GM12874 (cell line): ENCODE results near the gene CNOT2.

Source experiments
- CTCF ChIP-seq: IDR thresholded peaks from 2 replicates; pipeline ENCODE4 v1.5.1; 2011; ENCODE audit warnings: low read depth, mild to moderate bottlenecking, control low read depth, low read length, moderate library complexity; ENCODE audit not compliant: insufficient read depth

CNOT2 gene

DNA sequence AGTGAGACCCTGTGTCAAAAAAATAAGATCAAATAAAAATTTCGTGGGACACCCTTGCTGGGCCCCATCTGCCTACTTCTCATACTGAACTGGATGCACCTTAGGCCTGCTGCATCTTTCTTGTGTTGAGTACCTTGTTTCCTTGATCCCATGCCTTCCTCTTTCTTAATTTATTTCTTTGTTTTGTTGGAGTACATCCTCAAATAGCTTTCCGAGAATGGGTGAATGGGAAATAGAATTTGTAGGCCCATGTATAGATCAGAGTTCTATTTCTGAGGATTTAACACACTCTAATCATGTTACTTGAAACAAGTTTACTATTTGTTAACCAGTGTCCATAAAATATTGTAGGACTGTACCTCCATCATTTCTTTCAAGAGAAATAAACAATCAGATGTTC lies 146.4 kb downstream of the CNOT2 start:
- TF ChIP-seq CTCF = no peak

- TF ChIP-seq CTCF = no peak
Measured at GRCh38 chr12:70393787-70394499, 150.7 kb downstream of the CNOT2 start.

DNA sequence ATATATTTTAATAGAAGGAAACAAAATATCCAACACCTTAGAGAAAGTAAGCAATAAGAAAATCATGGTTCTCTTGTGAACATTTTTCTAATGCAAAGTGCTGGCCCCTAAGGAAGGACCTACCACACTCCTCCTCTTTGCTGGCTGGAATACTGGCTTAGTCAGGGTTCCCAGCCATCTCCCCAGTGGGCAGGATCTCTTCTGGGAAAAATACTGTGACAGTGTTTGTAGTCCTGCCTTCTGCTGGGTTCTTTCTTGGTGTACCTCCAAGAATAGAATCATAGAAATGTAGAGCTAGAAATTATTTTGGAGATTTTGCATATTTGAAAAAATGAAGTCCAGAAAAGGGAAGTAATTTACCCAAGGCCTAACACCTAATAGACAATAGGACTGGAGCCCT lies 154.8 kb downstream of the CNOT2 start:
- TF ChIP-seq CTCF = no peak

DNA sequence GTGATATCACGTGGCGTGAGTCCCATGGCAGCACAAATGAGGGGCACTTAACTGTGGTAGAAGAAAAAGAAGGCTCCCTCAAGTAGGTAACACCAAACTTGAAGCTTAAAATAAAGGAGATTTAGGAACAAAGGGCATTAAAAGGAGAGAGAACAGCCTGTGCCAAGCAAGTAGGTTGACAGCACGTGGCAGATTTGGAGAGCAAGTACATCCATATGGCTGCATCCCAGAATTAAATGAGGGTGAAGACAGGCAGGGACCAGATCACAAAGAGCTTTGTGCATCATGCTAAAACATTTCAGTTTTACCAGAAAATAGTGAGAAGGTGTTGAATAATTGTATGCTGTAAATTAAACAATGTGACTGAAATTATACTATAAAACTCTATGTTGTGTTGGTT lies 155.6 kb downstream of the CNOT2 start:
- no peak for TF ChIP-seq CTCF

DNA sequence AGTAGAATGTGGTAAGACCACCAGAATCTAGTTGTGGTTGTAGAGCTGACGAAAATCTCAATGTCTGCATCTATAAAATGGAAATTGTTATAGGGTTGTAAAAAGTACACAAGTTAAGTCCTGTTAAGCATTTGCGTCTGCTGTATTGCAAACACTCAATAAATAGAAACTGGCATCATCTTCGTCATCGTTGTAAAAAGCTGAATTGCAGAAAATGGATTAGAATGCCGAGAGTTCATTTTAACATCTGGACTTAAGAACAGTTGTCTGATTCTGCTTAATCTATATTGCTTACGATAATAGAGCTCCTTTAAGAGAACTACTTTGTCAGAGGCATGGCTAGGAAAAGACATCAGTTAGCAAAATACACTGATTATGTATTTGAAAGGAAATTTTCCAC lies 156.1 kb downstream of the CNOT2 start:
- TF ChIP-seq CTCF = no peak

DNA sequence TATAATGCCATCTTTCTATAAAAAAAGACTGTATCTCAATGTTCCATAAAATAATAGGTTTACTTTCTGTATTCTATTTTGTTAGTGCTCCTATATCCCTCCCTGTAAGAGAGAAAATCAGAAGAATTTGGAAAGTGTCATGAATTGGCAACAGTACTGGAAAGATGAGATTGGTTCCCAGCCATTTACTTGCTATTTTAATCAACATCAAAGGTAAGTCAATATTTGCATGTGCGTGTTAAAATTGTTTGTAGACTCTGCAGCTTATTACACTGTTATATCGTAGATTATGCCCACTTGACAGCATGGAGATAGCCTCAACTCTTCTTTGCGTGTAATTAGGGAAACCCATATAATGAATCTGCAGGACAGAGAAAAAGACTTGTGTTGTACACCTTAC lies 156.9 kb downstream of the CNOT2 start:
- TF ChIP-seq CTCF = no peak

- no peak for TF ChIP-seq CTCF
Measured at GRCh38 chr12:70402597-70402996, 159.4 kb downstream of the CNOT2 start.
